ENCODE results near the gene ZC3H6. TPM values are rescaled to one million over a fixed set of nuclear protein-coding genes. Genes with fewer than 3 reads are reported as not detected.

ZC3H6 gene
- total and polyA plus RNA-seq, 2 of the 13 experiments (the other 11 are each of a cell fraction or from before 2014, with no cell fraction given), result 0.71 to 0.93 TPM

DNA sequence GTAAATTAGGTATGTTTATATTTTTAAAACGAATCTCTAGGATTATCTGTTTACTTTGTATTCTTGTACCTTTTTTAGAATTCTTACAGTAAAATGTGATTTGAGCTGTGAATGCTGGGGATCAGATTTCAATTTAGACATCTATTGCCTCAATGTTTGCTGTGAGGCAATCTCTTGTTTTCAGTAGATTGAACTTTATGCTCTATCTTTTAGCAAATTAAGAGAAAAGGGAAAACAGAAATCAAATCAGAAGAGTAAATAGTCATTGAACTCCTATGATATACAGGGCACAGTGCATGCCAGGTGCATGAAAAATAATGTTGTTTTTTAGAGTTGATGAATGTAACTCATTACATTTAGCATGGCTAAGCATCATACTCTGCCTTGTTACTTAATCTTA lies 39.5 kb downstream of the ZC3H6 start (continued):
- TF ChIP-seq ARNT2 (CRISPR knock-in tag; IDR thresholded peaks at IDR 0.05; ENCODE audit: low read depth) (no peak), ZNF503 (CRISPR knock-in tag; IDR thresholded peaks at IDR 0.05) (peak; percentile 96), ZNF567 (CRISPR knock-in tag; IDR thresholded peaks at IDR 0.05; ENCODE audit: borderline replicate concordance) (no peak), SP5 (CRISPR knock-in tag; IDR thresholded peaks at IDR 0.05; ENCODE audit: borderline replicate concordance, low read depth) (peak; percentile 32; the same call in 1 of the 2 replicates), ZNF335 (CRISPR knock-in tag; IDR thresholded peaks at IDR 0.05) (no peak), BCL6 (CRISPR knock-in tag; IDR thresholded peaks at IDR 0.05) (peak; percentile 91), SMARCC2 (IDR thresholded peaks at IDR 0.05) (peak; percentile 79; the same call in 1 of the 2 replicates), ZNF430 (CRISPR knock-in tag; IDR thresholded peaks at IDR 0.05) (no peak), ZNF773 (CRISPR knock-in tag; IDR thresholded peaks at IDR 0.05; ENCODE audit: borderline replicate concordance) (no peak), ETS1 (CRISPR knock-in tag; IDR thresholded peaks at IDR 0.05) (no peak), KLF16 (CRISPR knock-in tag; IDR thresholded peaks at IDR 0.05) (peak in 1 of 2 experiments; percentile 95; a peak in 2 of 4 replicates), RXRB (CRISPR knock-in tag; IDR thresholded peaks at IDR 0.05; ENCODE audit: borderline replicate concordance) (peak; percentile 94), ZNF782 (CRISPR knock-in tag; IDR thresholded peaks at IDR 0.05; ENCODE audit: borderline replicate concordance) (no peak), NFIC (IDR thresholded peaks at IDR 0.05; ENCODE audit: low read length) (peak; percentile 96), ZNF780A (CRISPR knock-in tag; IDR thresholded peaks at IDR 0.05) (no peak), HMG20A (CRISPR knock-in tag; IDR thresholded peaks at IDR 0.05; ENCODE audit: borderline replicate concordance) (peak; percentile 93), ZNF564 (CRISPR knock-in tag; IDR thresholded peaks at IDR 0.05) (no peak), WIZ (CRISPR knock-in tag; IDR thresholded peaks at IDR 0.05) (no peak), ZNF577 (CRISPR knock-in tag; IDR thresholded peaks at IDR 0.05; ENCODE audit: borderline replicate concordance, low read depth) (no peak), ZNF34 (CRISPR knock-in tag; IDR thresholded peaks at IDR 0.05; ENCODE audit: borderline replicate concordance) (no peak), RNF2 (conservative IDR thresholded peaks at IDR 0.05; ENCODE audit: low read depth) (no peak), ATF7-NPFF (CRISPR knock-in tag; IDR thresholded peaks at IDR 0.05; ENCODE audit: low read depth) (no peak), HNF4A (CRISPR knock-in tag; IDR thresholded peaks at IDR 0.05) (peak; percentile 98), MXD4 (CRISPR knock-in tag; IDR thresholded peaks at IDR 0.05) (no peak), SUZ12 (IDR thresholded peaks at IDR 0.05; ENCODE audit: low read depth, low read length) (no peak), ZSCAN31 (CRISPR knock-in tag; IDR thresholded peaks at IDR 0.05; ENCODE audit: low read depth) (no peak), HOXA9 (CRISPR knock-in tag; IDR thresholded peaks at IDR 0.05; ENCODE audit: borderline replicate concordance) (no peak), ZNF33B (CRISPR knock-in tag; IDR thresholded peaks at IDR 0.05) (no peak), ZNF224 (CRISPR knock-in tag; IDR thresholded peaks at IDR 0.05) (no peak), ERF (CRISPR knock-in tag; IDR thresholded peaks at IDR 0.05) (no peak; the same call in 1 of the 2 replicates)
- TF ChIP-seq, protein P1, sequence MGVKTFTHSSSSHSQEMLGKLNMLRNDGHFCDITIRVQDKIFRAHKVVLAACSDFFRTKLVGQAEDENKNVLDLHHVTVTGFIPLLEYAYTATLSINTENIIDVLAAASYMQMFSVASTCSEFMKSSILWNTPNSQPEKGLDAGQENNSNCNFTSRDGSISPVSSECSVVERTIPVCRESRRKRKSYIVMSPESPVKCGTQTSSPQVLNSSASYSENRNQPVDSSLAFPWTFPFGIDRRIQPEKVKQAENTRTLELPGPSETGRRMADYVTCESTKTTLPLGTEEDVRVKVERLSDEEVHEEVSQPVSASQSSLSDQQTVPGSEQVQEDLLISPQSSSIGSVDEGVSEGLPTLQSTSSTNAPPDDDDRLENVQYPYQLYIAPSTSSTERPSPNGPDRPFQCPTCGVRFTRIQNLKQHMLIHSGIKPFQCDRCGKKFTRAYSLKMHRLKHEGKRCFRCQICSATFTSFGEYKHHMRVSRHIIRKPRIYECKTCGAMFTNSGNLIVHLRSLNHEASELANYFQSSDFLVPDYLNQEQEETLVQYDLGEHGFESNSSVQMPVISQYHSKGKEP (CRISPR knock-in tag; IDR thresholded peaks at IDR 0.05), result no peak
